ENCODE measurements around the gene TUBB.
A peak's percentile ranks its signal among the peaks of the same experiment; 100 is the strongest.

The TUBB gene

GRCh38 chr6:30726506-30727413, 6.6 kb downstream of the TUBB start:
- DNase-seq (ENCODE audit: extremely low spot score): no peak
- TF ChIP-seq, protein P1, sequence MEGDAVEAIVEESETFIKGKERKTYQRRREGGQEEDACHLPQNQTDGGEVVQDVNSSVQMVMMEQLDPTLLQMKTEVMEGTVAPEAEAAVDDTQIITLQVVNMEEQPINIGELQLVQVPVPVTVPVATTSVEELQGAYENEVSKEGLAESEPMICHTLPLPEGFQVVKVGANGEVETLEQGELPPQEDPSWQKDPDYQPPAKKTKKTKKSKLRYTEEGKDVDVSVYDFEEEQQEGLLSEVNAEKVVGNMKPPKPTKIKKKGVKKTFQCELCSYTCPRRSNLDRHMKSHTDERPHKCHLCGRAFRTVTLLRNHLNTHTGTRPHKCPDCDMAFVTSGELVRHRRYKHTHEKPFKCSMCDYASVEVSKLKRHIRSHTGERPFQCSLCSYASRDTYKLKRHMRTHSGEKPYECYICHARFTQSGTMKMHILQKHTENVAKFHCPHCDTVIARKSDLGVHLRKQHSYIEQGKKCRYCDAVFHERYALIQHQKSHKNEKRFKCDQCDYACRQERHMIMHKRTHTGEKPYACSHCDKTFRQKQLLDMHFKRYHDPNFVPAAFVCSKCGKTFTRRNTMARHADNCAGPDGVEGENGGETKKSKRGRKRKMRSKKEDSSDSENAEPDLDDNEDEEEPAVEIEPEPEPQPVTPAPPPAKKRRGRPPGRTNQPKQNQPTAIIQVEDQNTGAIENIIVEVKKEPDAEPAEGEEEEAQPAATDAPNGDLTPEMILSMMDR (IDR thresholded peaks at IDR 0.05; ENCODE audit: control extremely low read depth, extremely low read depth, low read depth, missing control alignments): no peak
- ChIA-PET POLR2A (interaction anchor here (0.6 kb wide), 2 partner anchors 112 to 917 kb away, joined by 4 to 8 read pairs; no protein-coding TSS in a partner anchor), CTCF (interaction anchor here (1.5 to 30.8 kb wide), 2 partner anchors 9 to 50 kb away, joined by 4 to 776 read pairs; partner anchors contain the start of gene DHX16)

DNA sequence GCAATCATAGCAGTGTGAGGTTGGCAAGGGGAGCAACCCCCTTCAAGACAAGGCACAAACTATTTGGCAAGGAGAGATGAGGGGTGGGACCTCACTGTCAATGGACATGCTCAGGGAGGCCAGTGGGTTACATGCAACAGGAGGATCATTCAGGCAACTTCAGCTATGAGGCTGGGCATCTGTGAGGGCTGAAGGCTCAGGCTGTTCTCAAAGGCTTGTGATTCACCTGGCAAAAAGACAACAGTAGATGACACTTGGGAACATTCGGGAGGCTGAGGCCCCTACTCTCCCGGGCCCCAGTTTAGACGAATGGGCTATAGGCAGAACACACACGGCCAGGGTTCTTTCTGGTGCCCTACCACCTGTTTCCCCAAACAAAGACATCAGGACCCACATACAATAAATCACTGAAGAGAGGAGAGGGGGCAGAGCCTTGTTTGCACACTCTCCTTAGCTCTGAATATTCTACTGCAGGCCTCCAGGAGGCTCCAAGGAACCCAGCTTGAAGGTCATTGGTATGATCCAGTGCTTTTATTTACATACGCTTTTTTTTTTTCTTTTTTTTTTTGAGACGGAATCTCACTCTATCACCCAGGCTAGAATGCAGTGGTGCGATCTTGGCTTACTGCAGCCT, 7.9 kb downstream of the TUBB start:
- TF ChIP-seq, protein P1 (IDR thresholded peaks at IDR 0.05; ENCODE audit: control extremely low read depth, extremely low read depth, low read depth, missing control alignments): no peak
- ChIA-PET POLR2A (no interaction called here), CTCF (interaction anchor here (1.5 to 30.8 kb wide), 3 partner anchors 8 to 245 kb away, joined by 4 to 776 read pairs (median 21); partner anchors contain the start of gene DHX16)
- no peak for DNase-seq (ENCODE audit: extremely low spot score)

DNA sequence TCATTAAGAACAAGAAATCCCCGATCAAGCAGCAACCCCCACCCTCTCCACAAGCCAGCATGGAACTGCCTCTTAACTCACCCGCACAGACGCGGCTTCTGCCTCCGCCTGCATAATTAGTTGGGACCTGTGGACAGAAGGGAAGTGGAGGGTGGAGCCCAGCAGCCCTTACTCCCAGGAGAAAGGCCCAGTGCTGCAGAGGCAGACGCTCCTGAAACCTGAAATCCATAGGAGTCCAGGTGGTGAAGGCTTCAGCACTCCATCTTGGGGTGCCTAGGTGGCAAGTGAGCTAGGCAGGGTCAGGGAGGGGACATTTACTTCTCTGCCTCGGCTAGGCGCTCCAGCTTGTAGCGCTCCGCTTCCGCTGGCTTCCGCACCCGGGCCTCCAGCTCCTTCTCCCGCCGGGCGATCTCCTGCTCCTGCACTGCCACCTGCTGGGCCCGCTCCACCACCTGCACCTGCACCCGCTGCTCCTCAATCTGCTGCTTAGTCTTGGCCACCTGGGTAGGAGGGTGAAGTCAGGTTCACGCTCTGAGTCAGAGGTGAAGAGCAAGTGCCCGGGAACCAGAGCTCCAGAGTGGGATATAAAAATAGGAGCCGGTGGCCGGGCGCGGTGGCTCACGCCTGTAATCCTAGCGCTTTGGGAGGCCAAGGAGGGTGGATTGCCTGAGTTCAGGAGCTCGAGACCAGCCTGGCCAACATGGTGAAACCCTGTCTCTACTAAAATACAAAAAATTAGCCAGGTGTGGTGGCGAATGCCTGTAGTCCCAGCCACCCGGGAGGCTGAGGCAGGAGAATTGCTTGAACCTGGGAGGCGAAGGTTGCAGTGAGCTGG, 10.7 kb downstream of the TUBB start:
- POLR2A ChIA-PET: interaction anchor here (0.6 to 1.1 kb wide), 4 partner anchors 11 to 123 kb away, joined by 3 to 6 read pairs (median 4); no protein-coding TSS in a partner anchor

GRCh38 chr6:30732237-30732943, 12.2 kb downstream of the TUBB start:
- CTCF ChIA-PET: interaction anchor here (1.0 to 30.8 kb wide), 18 partner anchors 8 to 347 kb away, joined by 3 to 776 read pairs (median 8); partner anchors contain the start of genes DHX16 and VARS2
- no peak for DNase-seq (ENCODE audit: extremely low spot score)

More for the DNA sequence above, 10.7 kb downstream of the TUBB start:
- CTCF ChIA-PET: interaction anchor here (0.6 to 30.8 kb wide), 61 partner anchors 8 to 349 kb away, joined by 3 to 776 read pairs (median 5); partner anchors contain the start of genes ATAT1, C6orf136, DDR1 and DHX16
- TF ChIP-seq, protein P1 (IDR thresholded peaks at IDR 0.05; ENCODE audit: control extremely low read depth, extremely low read depth, low read depth, missing control alignments): peak; percentile 98
- peak; percentile 78 for DNase-seq (ENCODE audit: extremely low spot score)

GRCh38 chr6:30735668-30736314, 15.6 kb downstream of the TUBB start:
- peak; percentile 46 for DNase-seq (ENCODE audit: extremely low spot score)
- CTCF ChIA-PET: interaction anchor here (0.9 to 30.8 kb wide), 9 partner anchors 9 to 194 kb away, joined by 3 to 776 read pairs (median 4); partner anchors contain the start of gene DHX16
- TF ChIP-seq, protein P1 (IDR thresholded peaks at IDR 0.05; ENCODE audit: control extremely low read depth, extremely low read depth, low read depth, missing control alignments): no peak
- POLR2A ChIA-PET: interaction anchor here (0.7 kb wide), 1 partner anchor 122 kb away, joined by 7 read pairs; no protein-coding TSS in a partner anchor

More at GRCh38 chr6:30732237-30732943, 12.2 kb downstream of the TUBB start:
- TF ChIP-seq, protein P1 (IDR thresholded peaks at IDR 0.05; ENCODE audit: control extremely low read depth, extremely low read depth, low read depth, missing control alignments): no peak
- POLR2A ChIA-PET: no interaction called here

Measured in GM10248 (cell line).